NT2/D1 (cell line): ENCODE data around the gene SURF6.

Source experiments
- SUZ12 ChIP-seq: IDR thresholded peaks from 2 replicates; pipeline ENCODE4 v1.6.1; 2011; ENCODE audit not compliant: insufficient read length, insufficient read depth; ENCODE audit errors: extremely low read depth
- YY1 ChIP-seq: IDR thresholded peaks from 2 replicates; pipeline ENCODE4 v1.6.1; 2011; ENCODE audit not compliant: insufficient read length, insufficient read depth
- ZNF274 ChIP-seq: IDR thresholded peaks from 2 replicates; pipeline ENCODE4 v1.6.1; 2011; ENCODE audit warnings: mild to moderate bottlenecking, low read depth, low read length

DNA sequence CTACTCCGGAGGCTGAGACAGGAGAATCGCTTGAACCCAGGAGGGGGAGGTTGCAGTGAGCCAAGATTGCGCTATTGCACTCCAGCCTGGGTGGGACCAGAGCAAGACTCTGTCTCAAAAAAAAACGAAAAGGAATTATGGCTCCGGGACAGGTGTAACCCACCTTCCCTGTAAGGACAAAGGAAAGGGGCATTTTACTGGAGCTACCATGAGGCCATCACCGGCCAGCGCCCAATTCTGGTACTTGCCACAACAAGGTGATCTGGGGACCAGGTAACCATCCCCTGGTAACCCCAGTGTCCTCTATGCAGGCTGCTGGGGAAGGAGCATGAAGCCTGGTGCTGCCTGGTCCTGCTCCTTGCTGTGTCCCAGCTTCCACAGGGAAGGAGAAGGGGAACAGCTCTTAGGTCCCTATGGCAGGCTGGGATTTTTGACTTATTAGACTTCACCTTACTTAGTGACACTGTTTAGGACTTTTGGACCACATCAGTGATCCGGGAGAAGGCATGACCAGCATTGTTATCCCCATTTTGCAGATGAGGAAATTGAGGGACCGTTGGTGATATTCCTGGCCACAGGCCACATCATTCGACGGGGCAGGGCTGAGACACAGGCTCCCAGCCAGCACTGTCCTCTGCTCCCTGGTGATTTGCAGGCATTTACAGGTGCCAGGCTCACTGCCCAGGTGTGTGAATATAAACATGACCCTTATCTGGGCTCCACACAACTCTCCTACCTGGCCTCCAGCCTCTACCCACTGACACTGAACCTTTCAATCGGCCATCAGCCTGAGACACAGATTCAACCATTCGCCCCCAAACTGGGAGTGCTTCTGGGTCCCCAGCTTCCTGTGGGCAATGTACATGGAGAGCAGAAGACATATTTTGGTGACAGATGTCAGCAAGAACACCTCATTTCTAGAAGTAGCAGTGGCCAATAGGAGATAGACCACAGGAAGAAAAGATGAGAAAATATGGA, 34.4 kb downstream of the SURF6 start:
- TF ChIP-seq ZNF274: no peak
- no peak for TF ChIP-seq YY1
- TF ChIP-seq SUZ12: no peak
